RWPE2 (cell line): ENCODE results near the gene TBC1D16.

Experiments
- ATAC-seq: fragments of 200-7000 bp; cut with Tn5 transposase; 3 replicates; pipeline ENCODE4 v1.9.1; 2021; ENCODE audit warnings: low read depth
- DNase-seq: peaks from one replicate; pipeline ENCODE4 v3.0.0-alpha.2; 2020; ENCODE audit warnings: low spot score
- H3K27ac ChIP-seq: fragments of 450-650 bp; 2 replicates; pipeline ENCODE4 v1.5.1; 2017; ENCODE audit warnings: mild to moderate bottlenecking; ENCODE audit not compliant: poor library complexity, severe bottlenecking
- H3K27me3 ChIP-seq: fragments of 250-450 bp; sonication (Bioruptor Pico); 2 replicates; pipeline ENCODE4 v1.5.1; 2021; ENCODE audit warnings: mild to moderate bottlenecking, moderate library complexity; ENCODE audit not compliant: insufficient read depth, poor library complexity, severe bottlenecking
- H3K36me3 ChIP-seq: fragments of 250-450 bp; sonication (Bioruptor Pico); 2 replicates; pipeline ENCODE4 v1.5.1; 2020; ENCODE audit warnings: low read depth, mild to moderate bottlenecking, moderate library complexity
- H3K4me1 ChIP-seq: fragments of 250-450 bp; sonication (Bioruptor Pico); 2 replicates; pipeline ENCODE4 v1.5.1; 2021; ENCODE audit warnings: mild to moderate bottlenecking, moderate library complexity; ENCODE audit not compliant: insufficient read depth, poor library complexity, severe bottlenecking
- H3K4me3 ChIP-seq: fragments of 250-450 bp; sonication (Bioruptor Pico); 2 replicates; pipeline ENCODE4 v1.5.1; 2021; ENCODE audit warnings: mild to moderate bottlenecking, moderate library complexity; ENCODE audit not compliant: severe bottlenecking
- H3K9me3 ChIP-seq: fragments of 250-450 bp; sonication (Bioruptor Pico); 2 replicates; pipeline ENCODE4 v1.5.1; 2021; ENCODE audit warnings: mild to moderate bottlenecking, moderate library complexity; ENCODE audit not compliant: severe bottlenecking
- TF ChIP-seq, protein P1 (sequence below): fragments of 450-650 bp; IDR thresholded peaks from one replicate; pipeline ENCODE4 v1.5.1; 2017; ENCODE audit warnings: mild to moderate bottlenecking, moderate library complexity; ENCODE audit not compliant: poor library complexity, severe bottlenecking

Gene TBC1D16

DNA sequence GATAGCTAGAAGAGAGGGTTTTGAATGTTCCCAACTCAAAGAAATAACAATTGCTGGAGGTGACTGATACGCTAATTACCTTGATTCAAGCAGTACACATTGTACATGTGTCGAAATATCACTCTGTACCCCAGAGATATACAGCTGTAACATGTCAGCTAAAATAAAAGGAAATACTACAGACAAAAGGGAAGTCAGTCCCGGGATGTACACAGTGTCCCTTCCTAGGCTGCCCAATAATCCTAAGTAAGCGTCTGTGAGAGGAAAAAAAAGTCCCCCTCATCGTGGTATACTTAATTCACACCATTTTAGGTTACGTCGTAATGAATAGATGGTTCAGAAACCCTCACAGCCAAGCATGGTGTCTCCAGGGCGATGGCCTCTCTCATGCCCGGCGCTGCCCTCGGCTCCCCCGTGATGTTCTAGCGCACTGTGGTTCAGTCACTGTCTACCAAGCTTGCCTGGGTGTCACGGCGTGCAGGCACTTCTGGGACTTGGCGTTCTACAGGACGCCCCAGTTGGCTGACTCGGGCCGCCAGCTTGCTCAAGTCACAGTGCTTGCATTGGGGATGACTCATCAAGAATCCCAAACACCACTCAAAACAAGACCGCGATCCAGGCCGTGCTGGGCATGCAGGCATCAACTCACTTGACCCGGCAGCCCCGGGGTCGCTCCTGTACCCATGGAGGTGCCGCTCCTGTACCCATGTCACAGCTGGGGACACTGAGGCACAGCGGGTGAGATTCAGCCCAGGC lies 28.3 kb upstream of the TBC1D16 start:
- TF ChIP-seq, protein P1, sequence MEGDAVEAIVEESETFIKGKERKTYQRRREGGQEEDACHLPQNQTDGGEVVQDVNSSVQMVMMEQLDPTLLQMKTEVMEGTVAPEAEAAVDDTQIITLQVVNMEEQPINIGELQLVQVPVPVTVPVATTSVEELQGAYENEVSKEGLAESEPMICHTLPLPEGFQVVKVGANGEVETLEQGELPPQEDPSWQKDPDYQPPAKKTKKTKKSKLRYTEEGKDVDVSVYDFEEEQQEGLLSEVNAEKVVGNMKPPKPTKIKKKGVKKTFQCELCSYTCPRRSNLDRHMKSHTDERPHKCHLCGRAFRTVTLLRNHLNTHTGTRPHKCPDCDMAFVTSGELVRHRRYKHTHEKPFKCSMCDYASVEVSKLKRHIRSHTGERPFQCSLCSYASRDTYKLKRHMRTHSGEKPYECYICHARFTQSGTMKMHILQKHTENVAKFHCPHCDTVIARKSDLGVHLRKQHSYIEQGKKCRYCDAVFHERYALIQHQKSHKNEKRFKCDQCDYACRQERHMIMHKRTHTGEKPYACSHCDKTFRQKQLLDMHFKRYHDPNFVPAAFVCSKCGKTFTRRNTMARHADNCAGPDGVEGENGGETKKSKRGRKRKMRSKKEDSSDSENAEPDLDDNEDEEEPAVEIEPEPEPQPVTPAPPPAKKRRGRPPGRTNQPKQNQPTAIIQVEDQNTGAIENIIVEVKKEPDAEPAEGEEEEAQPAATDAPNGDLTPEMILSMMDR, result no peak
- DNase-seq (no peak), ATAC-seq (peak; percentile 51; the same call in 1 of the 3 replicates)
- no peaks in the 10 kb centered on the region for H3K9me3 ChIP-seq
- no peak overlapping the region for H3K4me3 ChIP-seq
- H3K27me3 ChIP-seq, result no peaks in the 10 kb centered on the region
- no peaks in the 10 kb centered on the region for H3K4me1 ChIP-seq
- H3K36me3 ChIP-seq, result no peaks in the 10 kb centered on the region
- no peak overlapping the region for H3K27ac ChIP-seq

DNA sequence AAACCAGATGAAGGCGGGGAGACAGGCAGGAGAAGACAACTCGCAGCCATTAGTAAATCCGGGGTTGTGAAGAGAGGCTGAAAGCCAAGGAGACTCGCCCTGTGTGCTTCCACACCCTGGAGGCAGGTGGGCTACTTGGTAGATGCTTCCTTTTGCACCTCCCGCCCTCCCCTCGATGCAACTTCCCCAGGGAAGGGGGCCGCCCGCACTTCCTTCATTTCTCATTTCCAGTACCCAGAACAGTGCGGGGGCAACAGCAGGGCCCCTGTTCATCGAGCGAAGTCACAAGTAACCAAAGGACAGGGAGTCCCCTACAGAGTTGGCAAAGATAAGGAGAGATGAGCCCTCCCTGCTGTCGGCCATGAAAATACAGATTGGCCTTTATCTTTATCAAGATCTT lies 25.7 kb upstream of the TBC1D16 start:
- H3K4me1 ChIP-seq, result no peaks in the 10 kb centered on the region
- no peak for ATAC-seq
- TF ChIP-seq, protein P1, result no peak
- DNase-seq, result no peak
- no peak overlapping the region for H3K4me3 ChIP-seq
- H3K9me3 ChIP-seq, result no peaks in the 10 kb centered on the region
- no peaks in the 10 kb centered on the region for H3K36me3 ChIP-seq
- no peak overlapping the region for H3K27ac ChIP-seq
- no peaks in the 10 kb centered on the region for H3K27me3 ChIP-seq

DNA sequence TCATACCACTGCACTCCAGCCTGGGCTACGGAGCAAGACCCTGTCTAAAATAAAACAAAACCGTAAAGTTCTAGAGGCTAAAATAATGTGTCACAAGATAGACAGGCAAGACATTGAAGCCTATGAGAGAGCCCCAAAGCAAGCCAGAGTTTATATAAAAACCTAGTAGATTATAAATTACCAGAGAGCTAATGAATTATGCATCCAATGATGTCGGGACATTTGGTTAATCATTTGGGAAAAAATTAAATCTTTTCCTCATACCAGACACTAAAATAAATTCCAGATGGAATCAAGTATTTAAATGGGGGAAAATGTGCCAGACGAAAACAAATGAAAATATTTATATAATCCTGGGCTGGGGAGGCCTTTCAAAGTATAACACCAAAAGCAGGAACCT lies 25.0 kb upstream of the TBC1D16 start:
- Histone ChIP-seq H3K27me3 (no peaks in the 10 kb centered on the region), H3K36me3 (no peaks in the 10 kb centered on the region), H3K27ac (no peak overlapping the region), H3K4me1 (no peaks in the 10 kb centered on the region), H3K4me3 (no peak overlapping the region), H3K9me3 (no peaks in the 10 kb centered on the region)
- DNase-seq (no peak), ATAC-seq (no peak)
- TF ChIP-seq, protein P1, result no peak

DNA sequence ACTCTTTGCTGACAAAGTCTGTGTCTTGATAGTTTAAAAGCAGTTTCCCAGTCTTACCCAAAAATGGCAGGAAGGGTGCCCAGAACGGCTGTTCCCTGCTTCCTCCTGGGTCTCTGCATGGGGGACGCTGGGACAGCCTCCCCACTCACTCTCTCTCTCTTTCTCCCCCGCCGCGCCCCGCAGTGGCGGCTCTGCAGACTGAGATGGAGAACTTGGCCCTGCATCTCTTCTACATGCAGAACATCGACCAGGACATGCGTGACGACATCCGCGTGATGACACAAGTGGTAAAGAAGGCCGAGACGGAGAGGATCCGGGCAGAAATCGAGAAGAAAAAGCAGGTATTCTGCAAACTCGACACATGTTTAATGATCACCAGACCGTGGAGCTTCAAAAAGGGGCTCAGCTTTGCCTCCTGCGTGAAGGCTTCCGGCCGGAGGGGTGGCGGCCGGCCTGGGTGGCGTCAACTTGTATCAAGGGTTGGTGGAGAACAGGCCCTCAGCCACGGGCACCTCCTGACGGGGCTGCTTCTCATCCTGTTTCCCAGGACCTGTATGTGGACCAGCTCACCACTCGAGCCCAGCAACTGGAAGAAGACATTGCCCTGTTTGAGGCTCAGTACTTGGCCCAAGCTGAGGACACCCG lies 22.8 kb upstream of the TBC1D16 start:
- TF ChIP-seq, protein P1, result no peak
- H3K36me3 ChIP-seq, result no peaks in the 10 kb centered on the region
- ATAC-seq (no peak), DNase-seq (no peak)
- H3K9me3 ChIP-seq, result no peaks in the 10 kb centered on the region
- no peaks in the 10 kb centered on the region for H3K27me3 ChIP-seq
- H3K4me1 ChIP-seq, result no peaks in the 10 kb centered on the region
- no peak overlapping the region for H3K4me3 ChIP-seq
- no peak overlapping the region for H3K27ac ChIP-seq

DNA sequence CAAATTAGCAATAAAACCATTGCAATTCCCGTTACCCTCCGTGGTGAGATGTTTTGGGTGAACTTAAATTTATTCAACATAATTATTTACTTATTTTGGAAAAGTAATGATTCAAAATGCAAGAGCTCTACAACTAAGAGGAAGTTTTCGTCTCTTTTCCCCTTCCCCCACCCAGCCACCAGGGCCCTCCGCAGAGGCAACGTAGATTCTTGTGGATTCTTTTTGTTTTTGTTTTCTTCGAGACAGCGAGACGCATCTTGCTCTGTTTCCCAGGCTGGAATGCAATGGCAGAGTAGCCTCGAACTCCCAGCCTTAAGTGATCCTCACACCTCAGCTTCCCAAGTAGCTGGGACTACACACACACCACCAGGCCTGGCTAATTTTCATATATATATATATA lies 19.9 kb upstream of the TBC1D16 start:
- DNase-seq, result no peak
- no peaks in the 10 kb centered on the region for H3K4me1 ChIP-seq
- H3K9me3 ChIP-seq, result no peaks in the 10 kb centered on the region
- H3K27me3 ChIP-seq, result no peaks in the 10 kb centered on the region
- TF ChIP-seq, protein P1, result no peak
- H3K27ac ChIP-seq, result no peak overlapping the region
- no peaks in the 10 kb centered on the region for H3K36me3 ChIP-seq
- H3K4me3 ChIP-seq, result no peak overlapping the region
- no peak for ATAC-seq
